Fibroblast of lung (primary cell): ENCODE results near the gene GRHPR.

Experiments
- EZH2 ChIP-seq: IDR thresholded peaks from 2 replicates; pipeline ENCODE4 v1.5.1; 2012; ENCODE audit warnings: low read length, control low read depth, mild to moderate bottlenecking; ENCODE audit errors: missing control alignments
- TF ChIP-seq, protein P1 (sequence below), 2 donors: IDR thresholded peaks in 1 of 2; conservative IDR thresholded peaks in 1 of 2; 1 replicate in 1 of 2; 2 replicates in 1 of 2; pipeline ENCODE4 v1.5.1; 2011 to 2012; ENCODE audit warnings: low read length in 2 of 2, control low read depth in 1 of 2, inconsistent platforms in 1 of 2, low read depth in 1 of 2, mild to moderate bottlenecking in 1 of 2

DNA sequence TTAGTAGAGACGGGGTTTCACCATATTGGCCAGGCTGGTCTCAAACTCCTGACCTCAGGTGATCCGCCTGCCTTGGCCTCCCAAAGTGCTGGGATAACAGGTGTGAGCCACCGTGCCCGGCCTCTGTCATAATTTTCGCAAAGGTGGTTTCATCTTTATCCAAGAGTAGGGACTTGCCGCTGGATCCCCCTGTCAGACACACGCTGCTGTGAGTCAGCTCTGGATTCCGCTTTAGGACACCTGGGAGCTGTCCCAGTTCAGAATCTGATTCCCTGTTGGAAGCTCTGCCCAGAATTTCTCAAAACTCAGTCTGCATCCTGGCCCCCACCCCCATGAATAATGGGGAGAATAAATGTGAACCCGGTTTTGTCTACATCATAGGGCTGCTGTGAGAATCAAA lies 17.9 kb upstream of the GRHPR start:
- TF ChIP-seq, protein P1, sequence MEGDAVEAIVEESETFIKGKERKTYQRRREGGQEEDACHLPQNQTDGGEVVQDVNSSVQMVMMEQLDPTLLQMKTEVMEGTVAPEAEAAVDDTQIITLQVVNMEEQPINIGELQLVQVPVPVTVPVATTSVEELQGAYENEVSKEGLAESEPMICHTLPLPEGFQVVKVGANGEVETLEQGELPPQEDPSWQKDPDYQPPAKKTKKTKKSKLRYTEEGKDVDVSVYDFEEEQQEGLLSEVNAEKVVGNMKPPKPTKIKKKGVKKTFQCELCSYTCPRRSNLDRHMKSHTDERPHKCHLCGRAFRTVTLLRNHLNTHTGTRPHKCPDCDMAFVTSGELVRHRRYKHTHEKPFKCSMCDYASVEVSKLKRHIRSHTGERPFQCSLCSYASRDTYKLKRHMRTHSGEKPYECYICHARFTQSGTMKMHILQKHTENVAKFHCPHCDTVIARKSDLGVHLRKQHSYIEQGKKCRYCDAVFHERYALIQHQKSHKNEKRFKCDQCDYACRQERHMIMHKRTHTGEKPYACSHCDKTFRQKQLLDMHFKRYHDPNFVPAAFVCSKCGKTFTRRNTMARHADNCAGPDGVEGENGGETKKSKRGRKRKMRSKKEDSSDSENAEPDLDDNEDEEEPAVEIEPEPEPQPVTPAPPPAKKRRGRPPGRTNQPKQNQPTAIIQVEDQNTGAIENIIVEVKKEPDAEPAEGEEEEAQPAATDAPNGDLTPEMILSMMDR (conservative IDR thresholded peaks at IDR 0.05 in 1 of 2, IDR thresholded peaks at IDR 0.05 in 1 of 2; ENCODE audit: low read depth in 1 of 2, low read length in 2 of 2) = no peak
- TF ChIP-seq EZH2 = no peak
